K562 (cell line): ENCODE data around the gene ZNF668. TPM values are rescaled to one million over a fixed set of nuclear protein-coding genes. Genes with fewer than 3 reads are reported as not detected.

Experiments
- EP300 ChIP-seq: IDR thresholded peaks from 2 replicates; pipeline ENCODE4 v1.6.1; 2012; ENCODE audit warnings: low read length, improper control_type of control experiment
- FIP1L1 ChIP-seq: fragments of 200-400 bp; formaldehyde crosslinking; IDR thresholded peaks from 2 replicates; pipeline ENCODE4 v1.6.1; 2018; ENCODE audit warnings: mild to moderate bottlenecking, low read depth, low read length; ENCODE audit not compliant: poor library complexity, severe bottlenecking
- HNRNPLL ChIP-seq: fragments of 200-400 bp; formaldehyde crosslinking; IDR thresholded peaks from 2 replicates; pipeline ENCODE4 v1.6.1; 2017; ENCODE audit warnings: low read length, low read depth, mild to moderate bottlenecking; ENCODE audit not compliant: poor library complexity, severe bottlenecking
- HSF4 ChIP-seq: fragments of 250-450 bp; sonication (Bioruptor Pico); IDR thresholded peaks from 2 replicates; pipeline ENCODE4 v2.1.2; 2022; ENCODE audit warnings: mild to moderate bottlenecking, moderate library complexity, borderline replicate concordance
- LCOR ChIP-seq: sonication (generic); formaldehyde crosslinking; IDR thresholded peaks from 2 replicates; pipeline ENCODE4 v1.8.0; 2022; ENCODE audit warnings: mild to moderate bottlenecking, missing genetic modification reagents
- NEUROD1 ChIP-seq: fragments of 150-350 bp; IDR thresholded peaks from 2 replicates; pipeline ENCODE4 v1.6.1; 2014; ENCODE audit warnings: borderline replicate concordance, low read length, low read depth; ENCODE audit not compliant: partially characterized antibody
- NFE2L1 ChIP-seq: fragments of 450-650 bp; IDR thresholded peaks from 2 replicates; pipeline ENCODE4 v1.6.1; 2016; ENCODE audit warnings: missing genetic modification characterization, low read depth, mild to moderate bottlenecking, missing compliant biosample characterization, moderate library complexity, borderline replicate concordance
- PPARD ChIP-seq: fragments of 250-450 bp; sonication (Bioruptor Pico); IDR thresholded peaks from 2 replicates; pipeline ENCODE4 v1.8.0; 2022; ENCODE audit warnings: inconsistent platforms, mild to moderate bottlenecking, moderate library complexity
- PTRF ChIP-seq: fragments of 450-650 bp; IDR thresholded peaks from 2 replicates; pipeline ENCODE4 v1.6.1; 2016; ENCODE audit warnings: mild to moderate bottlenecking, missing genetic modification characterization, missing compliant biosample characterization
- SAFB ChIP-seq: fragments of 200-400 bp; formaldehyde crosslinking; IDR thresholded peaks from 2 replicates; pipeline ENCODE4 v1.6.1; 2017; ENCODE audit warnings: low read depth, low read length, borderline replicate concordance
- SAFB2 ChIP-seq: fragments of 200-400 bp; formaldehyde crosslinking; IDR thresholded peaks from 2 replicates; pipeline ENCODE4 v1.6.1; 2018; ENCODE audit warnings: borderline replicate concordance, low read length, low read depth, moderate library complexity; ENCODE audit not compliant: severe bottlenecking
- SOX6 ChIP-seq: fragments of 450-650 bp; IDR thresholded peaks from 2 replicates; pipeline ENCODE4 v1.6.1; 2014; ENCODE audit warnings: mild to moderate bottlenecking
- SRF ChIP-seq, 2 experiments: fragments of 250-450, 450-650 bp in 1 of 2; sonication (Bioruptor Pico) in 1 of 2; sonication (generic) in 1 of 2; formaldehyde crosslinking; IDR thresholded peaks; 2 replicates each; pipeline versions ENCODE4 v1.5.0 to v1.5.1; 2020 to 2022; ENCODE audit warnings: mild to moderate bottlenecking in 1 of 2, missing genetic modification reagents in 1 of 2
- TRIM24 ChIP-seq, 2 experiments: fragments of 450-650 bp; IDR thresholded peaks; 2 replicates each; pipeline ENCODE4 v1.6.1; 2016
- XRCC4 ChIP-seq: IDR thresholded peaks from one replicate; pipeline ENCODE4 v1.6.1; 2011; ENCODE audit not compliant: insufficient read depth, insufficient read length; ENCODE audit errors: extremely low read depth
- ZNF384 ChIP-seq: IDR thresholded peaks from 2 replicates; pipeline ENCODE4 v1.6.1; 2012; ENCODE audit warnings: low read depth, low read length, improper control_type of control experiment
- polyA plus RNA-seq, 8 experiments: library from polyadenylated mRNA; depleted of rRNA in 4 of 8; stranded (reverse) in 5 of 8; unstranded in 3 of 8; fragments of >200 nt; fragmentation: Nextera tagmentation in 2 of 8; fragmentation: Illumina TruSeq in 1 of 8; extraction: Ambion mirVana in 2 of 8; extraction: Trizol in 1 of 8; gene quantifications; 2 replicates each; pipeline versions ENCODE4 v1.2.1 to v1.2.3, GENCODE V29; 2011 to 2014; ENCODE audit warnings: inconsistent platforms in 1 of 8, missing spikeins in 1 of 8
- total RNA-seq, 7 experiments: library from RNA; depleted of rRNA in 6 of 7; stranded (reverse); fragments of >200 nt in 6 of 7; fragmentation: Illumina TruSeq in 2 of 7; extraction: Trizol in 2 of 7; gene quantifications; 2 replicates each; pipeline versions ENCODE4 v1.2.1 to v1.2.3, GENCODE V29; 2011 to 2021; ENCODE audit warnings: low replicate concordance in 1 of 7
- TF ChIP-seq, protein P1 (sequence below): fragments of 200-400 bp; formaldehyde crosslinking; IDR thresholded peaks from 2 replicates; pipeline ENCODE4 v1.6.1; 2017; ENCODE audit warnings: mild to moderate bottlenecking, low read depth, low read length, moderate library complexity
- TF ChIP-seq, protein P2 (sequence below), 2 experiments: IDR thresholded peaks; 2 replicates each; pipeline ENCODE4 v1.6.1; 2012; ENCODE audit warnings: improper control_type of control experiment in 2 of 2, low read depth in 2 of 2, low read length in 2 of 2, borderline replicate concordance in 1 of 2
- TF ChIP-seq, protein P3 (sequence below): fragments of 450-650 bp; formaldehyde crosslinking; IDR thresholded peaks from 2 replicates; pipeline ENCODE4 v1.4.0; 2020; ENCODE audit warnings: mild to moderate bottlenecking, mixed read lengths
- TF ChIP-seq, protein P4 (sequence below): fragments of 450-650 bp; IDR thresholded peaks from 2 replicates; pipeline ENCODE4 v1.6.1; 2016; ENCODE audit warnings: antibody characterized with exemption

ZNF668 gene
- total and polyA plus RNA-seq, 9 of the 15 experiments (the other 6 are each of a cell fraction or from before 2014, with no cell fraction given), result 0.04 to 15.3 (median 3.8) TPM; not detected in 1

DNA sequence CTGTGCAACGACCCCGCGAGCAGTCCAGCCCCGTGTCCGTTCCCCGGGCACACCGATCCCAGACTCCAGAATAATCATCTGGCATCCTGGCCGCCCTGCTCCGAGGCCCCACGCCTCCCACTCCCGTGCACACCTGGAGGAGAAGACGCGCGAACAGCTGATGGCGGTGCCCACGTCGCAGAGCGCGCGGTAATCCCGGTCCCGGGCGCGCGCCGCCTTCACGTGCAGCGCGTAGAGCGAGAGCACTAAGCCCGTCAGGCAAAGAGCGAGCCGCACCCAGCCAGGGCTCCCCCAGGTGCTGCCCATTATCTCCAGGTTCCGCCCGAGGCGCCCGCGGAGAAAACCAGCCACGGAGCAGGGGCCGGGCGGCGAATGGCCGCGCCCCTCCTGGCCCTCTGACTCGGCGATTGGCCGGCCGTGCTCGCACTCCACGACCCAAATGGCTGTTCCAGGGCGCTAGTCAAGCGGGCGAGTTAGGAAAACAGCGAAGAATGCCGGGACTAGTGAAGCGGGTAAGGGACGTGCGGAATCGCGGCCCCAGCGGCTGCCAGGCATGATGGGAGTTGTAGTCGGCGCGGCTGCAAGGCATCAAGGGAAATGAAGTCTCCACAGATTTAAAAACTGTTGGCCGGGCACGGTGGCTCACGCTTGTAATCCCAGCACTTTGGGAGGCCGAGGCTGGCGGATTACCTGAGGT, 20.5 kb upstream of the ZNF668 start, which contains the start of gene VKORC1 (continued):
- TF ChIP-seq NFE2L1 (tag), result no peak
- TF ChIP-seq, protein P1, sequence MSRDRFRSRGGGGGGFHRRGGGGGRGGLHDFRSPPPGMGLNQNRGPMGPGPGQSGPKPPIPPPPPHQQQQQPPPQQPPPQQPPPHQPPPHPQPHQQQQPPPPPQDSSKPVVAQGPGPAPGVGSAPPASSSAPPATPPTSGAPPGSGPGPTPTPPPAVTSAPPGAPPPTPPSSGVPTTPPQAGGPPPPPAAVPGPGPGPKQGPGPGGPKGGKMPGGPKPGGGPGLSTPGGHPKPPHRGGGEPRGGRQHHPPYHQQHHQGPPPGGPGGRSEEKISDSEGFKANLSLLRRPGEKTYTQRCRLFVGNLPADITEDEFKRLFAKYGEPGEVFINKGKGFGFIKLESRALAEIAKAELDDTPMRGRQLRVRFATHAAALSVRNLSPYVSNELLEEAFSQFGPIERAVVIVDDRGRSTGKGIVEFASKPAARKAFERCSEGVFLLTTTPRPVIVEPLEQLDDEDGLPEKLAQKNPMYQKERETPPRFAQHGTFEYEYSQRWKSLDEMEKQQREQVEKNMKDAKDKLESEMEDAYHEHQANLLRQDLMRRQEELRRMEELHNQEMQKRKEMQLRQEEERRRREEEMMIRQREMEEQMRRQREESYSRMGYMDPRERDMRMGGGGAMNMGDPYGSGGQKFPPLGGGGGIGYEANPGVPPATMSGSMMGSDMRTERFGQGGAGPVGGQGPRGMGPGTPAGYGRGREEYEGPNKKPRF, result no peak
- TF ChIP-seq SRF (CRISPR knock-in tag; IDR thresholded peaks at IDR 0.05), result peak in 1 of 2 experiments; percentile 65; a peak in 1 of 4 replicates
- no peak; the same call in 1 of the 2 replicates for TF ChIP-seq ZNF384
- no peak; the same call in 1 of the 2 replicates for TF ChIP-seq LCOR (CRISPR knock-in tag)
- TF ChIP-seq, protein P2, sequence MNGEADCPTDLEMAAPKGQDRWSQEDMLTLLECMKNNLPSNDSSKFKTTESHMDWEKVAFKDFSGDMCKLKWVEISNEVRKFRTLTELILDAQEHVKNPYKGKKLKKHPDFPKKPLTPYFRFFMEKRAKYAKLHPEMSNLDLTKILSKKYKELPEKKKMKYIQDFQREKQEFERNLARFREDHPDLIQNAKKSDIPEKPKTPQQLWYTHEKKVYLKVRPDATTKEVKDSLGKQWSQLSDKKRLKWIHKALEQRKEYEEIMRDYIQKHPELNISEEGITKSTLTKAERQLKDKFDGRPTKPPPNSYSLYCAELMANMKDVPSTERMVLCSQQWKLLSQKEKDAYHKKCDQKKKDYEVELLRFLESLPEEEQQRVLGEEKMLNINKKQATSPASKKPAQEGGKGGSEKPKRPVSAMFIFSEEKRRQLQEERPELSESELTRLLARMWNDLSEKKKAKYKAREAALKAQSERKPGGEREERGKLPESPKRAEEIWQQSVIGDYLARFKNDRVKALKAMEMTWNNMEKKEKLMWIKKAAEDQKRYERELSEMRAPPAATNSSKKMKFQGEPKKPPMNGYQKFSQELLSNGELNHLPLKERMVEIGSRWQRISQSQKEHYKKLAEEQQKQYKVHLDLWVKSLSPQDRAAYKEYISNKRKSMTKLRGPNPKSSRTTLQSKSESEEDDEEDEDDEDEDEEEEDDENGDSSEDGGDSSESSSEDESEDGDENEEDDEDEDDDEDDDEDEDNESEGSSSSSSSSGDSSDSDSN (IDR thresholded peaks at IDR 0.05; ENCODE audit: borderline replicate concordance in 1 of 2, low read depth in 2 of 2, low read length in 2 of 2), result peak; percentile 45 to 82; a peak in 2 of 4 replicates
- TF ChIP-seq NEUROD1, result no peak
- TF ChIP-seq EP300, result no peak
- TF ChIP-seq, protein P3, sequence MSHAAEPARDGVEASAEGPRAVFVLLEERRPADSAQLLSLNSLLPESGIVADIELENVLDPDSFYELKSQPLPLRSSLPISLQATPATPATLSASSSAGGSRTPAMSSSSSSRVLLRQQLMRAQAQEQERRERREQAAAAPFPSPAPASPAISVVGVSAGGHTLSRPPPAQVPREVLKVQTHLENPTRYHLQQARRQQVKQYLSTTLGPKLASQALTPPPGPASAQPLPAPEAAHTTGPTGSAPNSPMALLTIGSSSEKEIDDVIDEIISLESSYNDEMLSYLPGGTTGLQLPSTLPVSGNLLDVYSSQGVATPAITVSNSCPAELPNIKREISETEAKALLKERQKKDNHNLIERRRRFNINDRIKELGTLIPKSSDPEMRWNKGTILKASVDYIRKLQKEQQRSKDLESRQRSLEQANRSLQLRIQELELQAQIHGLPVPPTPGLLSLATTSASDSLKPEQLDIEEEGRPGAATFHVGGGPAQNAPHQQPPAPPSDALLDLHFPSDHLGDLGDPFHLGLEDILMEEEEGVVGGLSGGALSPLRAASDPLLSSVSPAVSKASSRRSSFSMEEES (CRISPR knock-in tag), result no peak
- TF ChIP-seq HSF4 (CRISPR knock-in tag), result no peak
- no peak for TF ChIP-seq XRCC4
- TF ChIP-seq SAFB2, result no peak
- TF ChIP-seq PTRF (tag), result no peak
- TF ChIP-seq SOX6, result peak; percentile 69; the same call in 1 of the 2 replicates
- peak; percentile 92 for TF ChIP-seq HNRNPLL
- TF ChIP-seq FIP1L1, result peak; percentile 76
- no peak for TF ChIP-seq TRIM24 (IDR thresholded peaks at IDR 0.05)
- TF ChIP-seq, protein P4, sequence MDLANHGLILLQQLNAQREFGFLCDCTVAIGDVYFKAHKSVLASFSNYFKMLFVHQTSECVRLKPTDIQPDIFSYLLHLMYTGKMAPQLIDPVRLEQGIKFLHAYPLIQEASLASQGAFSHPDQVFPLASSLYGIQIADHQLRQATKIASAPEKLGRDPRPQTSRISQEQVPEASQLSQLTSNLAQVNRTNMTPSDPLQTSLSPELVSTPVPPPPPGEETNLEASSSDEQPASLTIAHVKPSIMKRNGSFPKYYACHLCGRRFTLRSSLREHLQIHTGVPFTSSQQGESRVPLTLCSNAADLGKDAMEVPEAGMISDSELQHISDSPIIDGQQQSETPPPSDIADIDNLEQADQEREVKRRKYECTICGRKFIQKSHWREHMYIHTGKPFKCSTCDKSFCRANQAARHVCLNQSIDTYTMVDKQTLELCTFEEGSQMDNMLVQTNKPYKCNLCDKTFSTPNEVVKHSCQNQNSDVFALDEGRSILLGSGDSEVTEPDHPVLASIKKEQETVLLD, result peak; percentile 61; the same call in 1 of the 2 replicates
- no peak for TF ChIP-seq PPARD (CRISPR knock-in tag)
- TF ChIP-seq SAFB, result no peak; the same call in none of the 2 replicates
